Cardiac muscle cell (in vitro differentiated cells and primary cell): ENCODE data around the gene FTMT. TPM values are rescaled to one million over a fixed set of nuclear protein-coding genes. Genes with fewer than 3 reads are reported as not detected.

Source experiments
- DNase-seq, 2 donors: peaks; one replicate each; pipeline versions ENCODE4 v3.0.0 to v3.0.0-alpha.2; 2010 to 2017; ENCODE audit warnings: low read depth in 1 of 2, low spot score in 1 of 2
- H3K27ac ChIP-seq: fragments of 200-600 bp; sonication (generic); 2 replicates; pipeline ENCODE4 v1.5.1; 2016
- H3K27me3 ChIP-seq: fragments of 200-600 bp; sonication (generic); 2 replicates; pipeline ENCODE4 v1.6.0; 2016; ENCODE audit warnings: control low read depth
- H3K36me3 ChIP-seq: fragments of 200-600 bp; sonication (generic); 2 replicates; pipeline ENCODE4 v1.5.1; 2016; ENCODE audit warnings: control low read depth
- H3K4me1 ChIP-seq: fragments of 200-600 bp; sonication (generic); 2 replicates; pipeline ENCODE4 v1.8.1; 2017; ENCODE audit warnings: low read depth, mild to moderate bottlenecking, mixed run types
- H3K4me3 ChIP-seq: fragments of 200-600 bp; sonication (generic); 2 replicates; pipeline ENCODE4 v1.5.1; 2016; ENCODE audit warnings: mild to moderate bottlenecking
- H3K9me3 ChIP-seq: fragments of 200-600 bp; sonication (generic); 2 replicates; pipeline ENCODE4 v1.5.1; 2017; ENCODE audit warnings: low read depth, mild to moderate bottlenecking, control low read depth
- CTCF ChIP-seq: IDR thresholded peaks from 2 replicates; pipeline ENCODE4 v1.5.1; 2012; ENCODE audit warnings: low read depth, mild to moderate bottlenecking, low read length
- polyA plus RNA-seq: library from polyadenylated mRNA; unstranded; fragments of >200 nt; fragmentation: Nextera tagmentation; extraction: Ambion mirVana; gene quantifications from 2 replicates; pipeline ENCODE4 v1.2.1, GENCODE V29; 2016
- total RNA-seq: library from RNA; depleted of rRNA; stranded (reverse); fragments of >200 nt; gene quantifications from 2 replicates; pipeline ENCODE4 v1.2.3, GENCODE V29; 2016

FTMT gene
- total and polyA plus RNA-seq, 2 experiments from 2014 or later, result not detected

- H3K27me3 ChIP-seq, result no peaks in the 10 kb centered on the region
- H3K27ac ChIP-seq, result no peak overlapping the region
- no peaks in the 10 kb centered on the region for H3K36me3 ChIP-seq
- no peak overlapping the region for H3K4me3 ChIP-seq
- no peaks in the 10 kb centered on the region for H3K4me1 ChIP-seq
- TF ChIP-seq CTCF, result no peak
- DNase-seq, result no peak
- no peaks in the 10 kb centered on the region for H3K9me3 ChIP-seq
Measured at GRCh38 chr5:121867403-121867802, 15.7 kb downstream of the FTMT start.

- peak in 1 of 2 donors; percentile 14 for DNase-seq
- Histone ChIP-seq H3K27ac (no peak overlapping the region), H3K36me3 (no peaks in the 10 kb centered on the region), H3K27me3 (no peaks in the 10 kb centered on the region), H3K4me3 (no peak overlapping the region), H3K9me3 (no peaks in the 10 kb centered on the region), H3K4me1 (peaks cover 11% of the 10 kb centered on the region)
- TF ChIP-seq CTCF, result no peak
Measured at GRCh38 chr5:121870489-121870888, 18.8 kb downstream of the FTMT start.

GRCh38 chr5:121872856-121873255 lies 21.2 kb downstream of the FTMT start:
- H3K4me3 ChIP-seq, result no peak overlapping the region
- no peak for DNase-seq
- TF ChIP-seq CTCF, result no peak
- H3K9me3 ChIP-seq, result no peaks in the 10 kb centered on the region
- no peak overlapping the region for H3K27ac ChIP-seq
- H3K36me3 ChIP-seq, result no peaks in the 10 kb centered on the region
- no peaks in the 10 kb centered on the region for H3K27me3 ChIP-seq
- peaks cover 11% of the 10 kb centered on the region for H3K4me1 ChIP-seq

- Histone ChIP-seq H3K36me3 (no peaks in the 10 kb centered on the region), H3K9me3 (no peaks in the 10 kb centered on the region), H3K4me3 (no peak overlapping the region), H3K27me3 (no peaks in the 10 kb centered on the region), H3K4me1 (peaks cover 11% of the 10 kb centered on the region), H3K27ac (no peak overlapping the region)
- no peak for TF ChIP-seq CTCF
- no peak for DNase-seq
Measured at GRCh38 chr5:121873409-121873808, 21.7 kb downstream of the FTMT start.

GRCh38 chr5:121885630-121886029 lies 33.9 kb downstream of the FTMT start:
- DNase-seq, result no peak
- Histone ChIP-seq H3K4me3 (no peak overlapping the region), H3K27me3 (no peaks in the 10 kb centered on the region), H3K4me1 (peaks cover 11% of the 10 kb centered on the region), H3K36me3 (no peaks in the 10 kb centered on the region), H3K9me3 (no peaks in the 10 kb centered on the region), H3K27ac (no peak overlapping the region)
- no peak for TF ChIP-seq CTCF

GRCh38 chr5:121887727-121888126 lies 36.0 kb downstream of the FTMT start:
- Histone ChIP-seq H3K27ac (no peak overlapping the region), H3K4me3 (no peak overlapping the region), H3K27me3 (no peaks in the 10 kb centered on the region), H3K4me1 (peaks cover 2% of the 10 kb centered on the region), H3K9me3 (no peaks in the 10 kb centered on the region), H3K36me3 (no peaks in the 10 kb centered on the region)
- no peak for DNase-seq
- TF ChIP-seq CTCF, result no peak
